Karpas-422 (cell line): ENCODE measurements around the gene SH3GL2. TPM values are rescaled to one million over a fixed set of nuclear protein-coding genes. Genes with fewer than 3 reads are reported as not detected.

Experiments
- DNase-seq: peaks from one replicate; pipeline ENCODE4 v3.0.0-alpha.2; 2015
- H2AFZ ChIP-seq: fragments of 200-600 bp; sonication (generic); 2 replicates; pipeline ENCODE4 v1.6.1; 2014; ENCODE audit warnings: antibody characterized with exemption, low read length, mixed read lengths
- H3K27ac ChIP-seq: fragments of 200-600 bp; sonication (generic); 2 replicates; pipeline ENCODE4 v1.5.1; 2014; ENCODE audit warnings: mild to moderate bottlenecking, low read length, moderate library complexity
- H3K27me3 ChIP-seq: fragments of 200-600 bp; sonication (generic); 2 replicates; pipeline ENCODE4 v1.6.1; 2014; ENCODE audit warnings: low read length, mixed read lengths
- H3K36me3 ChIP-seq: fragments of 200-600 bp; sonication (generic); 2 replicates; pipeline ENCODE4 v1.6.1; 2014; ENCODE audit warnings: low read length, mixed read lengths; ENCODE audit not compliant: insufficient read depth
- H3K4me1 ChIP-seq: fragments of 200-600 bp; sonication (generic); 2 replicates; pipeline ENCODE4 v1.6.1; 2014; ENCODE audit warnings: mild to moderate bottlenecking, low read length, mixed read lengths
- H3K4me2 ChIP-seq: fragments of 200-600 bp; sonication (generic); 2 replicates; pipeline ENCODE4 v1.6.1; 2014; ENCODE audit warnings: low read length, low read depth, mild to moderate bottlenecking; ENCODE audit not compliant: poor library complexity, severe bottlenecking
- H3K4me3 ChIP-seq: fragments of 200-600 bp; sonication (generic); 2 replicates; pipeline ENCODE4 v1.5.1; 2014; ENCODE audit warnings: mild to moderate bottlenecking, antibody characterized with exemption, low read length, mixed read lengths
- H3K79me2 ChIP-seq: fragments of 200-600 bp; sonication (generic); 2 replicates; pipeline ENCODE4 v1.6.1; 2014; ENCODE audit warnings: mild to moderate bottlenecking, low read length, mixed read lengths
- H3K9ac ChIP-seq: fragments of 200-600 bp; sonication (generic); 2 replicates; pipeline ENCODE4 v1.6.0; 2014; ENCODE audit warnings: low read length
- H3K9me2 ChIP-seq: fragments of 200-600 bp; sonication (generic), shearing (Covaris generic); replicated peaks from 2 replicates; pipeline ENCODE4 v1.6.0; 2014; ENCODE audit warnings: mild to moderate bottlenecking, low read length, moderate library complexity; ENCODE audit not compliant: insufficient read depth
- H3K9me3 ChIP-seq: fragments of 300-700, 200-600 bp; sonication (generic); 2 replicates; pipeline ENCODE4 v1.6.1; 2014; ENCODE audit warnings: low read length, mixed read lengths
- H4K20me1 ChIP-seq: fragments of 200-600 bp; sonication (generic); 2 replicates; pipeline ENCODE4 v1.6.1; 2014; ENCODE audit warnings: mild to moderate bottlenecking, antibody characterized with exemption, low read length, low read depth; ENCODE audit not compliant: insufficient read depth
- total RNA-seq: library from RNA; depleted of rRNA; stranded (reverse); fragments of >200 nt; shearing (Covaris generic); gene quantifications from 2 replicates; pipeline ENCODE4 v1.2.3, GENCODE V29; 2014; ENCODE audit warnings: low replicate concordance

Gene SH3GL2
- total RNA-seq, 1 experiment from 2014 or later, result not detected

- H3K9me2 ChIP-seq, result no peaks in the 10 kb centered on the region
- no peak overlapping the region for H3K9ac ChIP-seq
- no peak overlapping the region for H3K4me3 ChIP-seq
- no peaks in the 10 kb centered on the region for H3K79me2 ChIP-seq
- H2AFZ ChIP-seq, result no peak overlapping the region
- H3K36me3 ChIP-seq, result no peaks in the 10 kb centered on the region
- H3K4me1 ChIP-seq, result no peaks in the 10 kb centered on the region
- no peaks in the 10 kb centered on the region for H3K9me3 ChIP-seq
- no peaks in the 10 kb centered on the region for H4K20me1 ChIP-seq
- no peak overlapping the region for H3K4me2 ChIP-seq
- H3K27ac ChIP-seq, result no peak overlapping the region
- H3K27me3 ChIP-seq, result no peaks in the 10 kb centered on the region
- DNase-seq, result no peak
Measured at GRCh38 chr9:17648516-17648915, 69.7 kb downstream of the SH3GL2 start.

GRCh38 chr9:17651725-17652124 is 72.9 kb downstream of the SH3GL2 start:
- Histone ChIP-seq H3K9me2 (no peaks in the 10 kb centered on the region), H3K4me2 (no peak overlapping the region), H3K79me2 (no peaks in the 10 kb centered on the region), H3K9me3 (no peaks in the 10 kb centered on the region), H3K27ac (no peak overlapping the region), H3K36me3 (no peaks in the 10 kb centered on the region), H3K9ac (no peak overlapping the region), H3K4me1 (no peaks in the 10 kb centered on the region), H4K20me1 (no peaks in the 10 kb centered on the region), H3K4me3 (no peak overlapping the region), H2AFZ (no peak overlapping the region), H3K27me3 (no peaks in the 10 kb centered on the region)
- DNase-seq, result no peak

DNA sequence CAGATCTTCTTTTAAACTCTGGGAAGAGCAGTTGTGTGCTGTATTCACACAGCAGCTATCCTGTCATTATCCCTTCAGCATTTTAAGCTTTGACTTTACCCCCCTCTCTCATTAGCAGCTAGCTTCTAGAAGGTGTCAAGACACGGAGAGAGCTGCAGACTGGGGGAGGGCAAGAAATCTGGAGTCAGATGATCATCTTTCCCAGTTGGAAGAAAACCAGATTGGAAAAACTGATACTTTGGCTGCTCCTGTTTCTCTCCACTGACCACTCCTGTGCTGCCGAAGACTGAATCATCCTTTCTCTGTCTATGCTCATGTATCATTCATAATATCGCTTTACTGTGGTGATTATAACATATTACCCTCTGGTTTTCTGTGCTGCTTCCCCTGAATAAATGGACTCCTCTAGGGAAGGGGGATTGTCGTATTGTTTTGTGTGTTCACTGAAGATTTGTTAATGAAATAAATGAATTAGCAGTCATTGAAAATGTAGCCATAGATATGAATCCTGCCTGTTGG is 75.1 kb downstream of the SH3GL2 start:
- no peak overlapping the region for H3K27ac ChIP-seq
- DNase-seq, result no peak
- H3K36me3 ChIP-seq, result no peaks in the 10 kb centered on the region
- H3K79me2 ChIP-seq, result no peaks in the 10 kb centered on the region
- H3K9ac ChIP-seq, result no peak overlapping the region
- no peaks in the 10 kb centered on the region for H3K27me3 ChIP-seq
- H4K20me1 ChIP-seq, result no peaks in the 10 kb centered on the region
- no peak overlapping the region for H3K4me3 ChIP-seq
- no peaks in the 10 kb centered on the region for H3K4me1 ChIP-seq
- H3K4me2 ChIP-seq, result no peak overlapping the region
- H3K9me2 ChIP-seq, result no peaks in the 10 kb centered on the region
- no peak overlapping the region for H2AFZ ChIP-seq
- no peaks in the 10 kb centered on the region for H3K9me3 ChIP-seq

DNA sequence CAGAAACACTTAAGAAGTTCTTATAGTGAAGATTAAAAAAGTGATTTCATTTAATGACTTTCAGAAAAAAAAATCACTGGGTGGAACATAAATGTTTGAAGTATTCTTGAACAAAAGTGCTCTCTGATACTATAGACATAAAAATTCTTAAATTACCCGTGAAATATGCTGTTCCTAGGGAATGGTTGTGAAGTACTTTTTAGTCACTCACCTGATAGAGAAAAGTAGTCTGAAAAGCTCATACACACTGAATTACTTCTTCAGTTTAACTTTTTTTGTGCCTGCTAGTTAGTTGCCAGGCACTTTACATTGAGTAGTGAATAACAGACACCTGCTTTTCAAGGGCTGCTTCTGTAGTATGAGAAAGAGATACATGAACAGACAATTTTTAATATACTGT is 78.0 kb downstream of the SH3GL2 start:
- no peak overlapping the region for H3K9ac ChIP-seq
- H3K79me2 ChIP-seq, result no peaks in the 10 kb centered on the region
- no peaks in the 10 kb centered on the region for H3K27me3 ChIP-seq

DNA sequence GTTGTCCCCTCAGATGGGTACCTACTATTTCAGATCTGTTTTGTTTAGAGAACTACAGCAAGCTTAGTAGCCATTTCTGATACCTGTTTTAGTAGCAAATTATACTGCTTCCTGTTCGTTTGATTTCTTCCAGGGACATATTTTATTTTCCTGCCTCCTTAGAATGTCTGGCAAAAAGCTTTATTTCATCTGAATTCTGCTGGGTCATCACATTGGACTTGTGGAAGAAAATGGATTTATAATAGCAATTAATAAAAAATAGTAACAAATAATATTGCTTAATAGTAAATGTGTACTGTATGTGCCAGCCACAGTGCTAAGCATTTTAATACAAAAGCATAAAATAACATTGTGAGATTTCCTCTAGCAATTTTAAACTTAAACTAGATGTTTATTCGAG is 79.4 kb downstream of the SH3GL2 start:
- H3K27ac ChIP-seq, result no peak overlapping the region
- H3K4me1 ChIP-seq, result no peaks in the 10 kb centered on the region
- no peak overlapping the region for H3K9ac ChIP-seq
- H3K9me2 ChIP-seq, result no peaks in the 10 kb centered on the region
- no peak for DNase-seq
- no peaks in the 10 kb centered on the region for H3K9me3 ChIP-seq
- no peaks in the 10 kb centered on the region for H3K79me2 ChIP-seq
- H4K20me1 ChIP-seq, result no peaks in the 10 kb centered on the region
- H3K36me3 ChIP-seq, result no peaks in the 10 kb centered on the region
- H3K4me2 ChIP-seq, result no peak overlapping the region
- no peak overlapping the region for H3K4me3 ChIP-seq
- no peaks in the 10 kb centered on the region for H3K27me3 ChIP-seq
- H2AFZ ChIP-seq, result no peak overlapping the region

More for the DNA sequence above, 78.0 kb downstream of the SH3GL2 start:
- Histone ChIP-seq H3K4me1 (no peaks in the 10 kb centered on the region), H3K9me2 (no peaks in the 10 kb centered on the region), H3K4me2 (no peak overlapping the region), H3K36me3 (no peaks in the 10 kb centered on the region), H3K9me3 (no peaks in the 10 kb centered on the region), H3K4me3 (no peak overlapping the region), H3K27ac (no peak overlapping the region), H4K20me1 (no peaks in the 10 kb centered on the region), H2AFZ (no peak overlapping the region)
- DNase-seq, result no peak

DNA sequence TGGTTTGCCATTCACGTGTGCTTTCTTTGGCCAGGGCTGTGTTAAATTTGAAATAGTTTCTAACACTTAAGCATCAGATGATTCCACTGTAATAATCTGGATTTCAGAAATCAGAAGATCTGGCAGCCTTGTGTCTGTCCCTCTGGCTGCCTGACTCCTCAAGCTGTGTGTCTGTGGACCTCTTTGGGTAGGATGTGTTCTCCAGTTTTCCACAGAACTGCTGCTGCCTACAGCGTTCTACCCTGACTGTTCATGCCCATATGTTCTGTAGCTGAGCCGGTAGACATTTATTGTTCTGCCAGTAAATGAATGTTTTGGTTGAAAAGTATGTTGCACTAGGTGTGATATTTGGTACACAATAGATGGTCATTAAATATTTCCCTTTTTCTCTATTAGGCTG is 81.3 kb downstream of the SH3GL2 start:
- Histone ChIP-seq H3K4me2 (no peak overlapping the region), H3K4me1 (no peaks in the 10 kb centered on the region), H3K4me3 (no peak overlapping the region), H3K36me3 (no peaks in the 10 kb centered on the region), H3K9ac (no peak overlapping the region), H3K27me3 (no peaks in the 10 kb centered on the region; the same call in 1 of the 2 replicates), H2AFZ (no peak overlapping the region), H3K27ac (no peak overlapping the region), H3K9me3 (no peaks in the 10 kb centered on the region), H4K20me1 (no peaks in the 10 kb centered on the region), H3K79me2 (no peaks in the 10 kb centered on the region), H3K9me2 (no peaks in the 10 kb centered on the region; the same call in 1 of the 2 replicates)
- DNase-seq, result no peak

GRCh38 chr9:17665450-17665849 is 86.6 kb downstream of the SH3GL2 start:
- Histone ChIP-seq H3K9me3 (no peaks in the 10 kb centered on the region), H3K9me2 (no peaks in the 10 kb centered on the region; the same call in 1 of the 2 replicates), H3K4me2 (no peak overlapping the region)

DNA sequence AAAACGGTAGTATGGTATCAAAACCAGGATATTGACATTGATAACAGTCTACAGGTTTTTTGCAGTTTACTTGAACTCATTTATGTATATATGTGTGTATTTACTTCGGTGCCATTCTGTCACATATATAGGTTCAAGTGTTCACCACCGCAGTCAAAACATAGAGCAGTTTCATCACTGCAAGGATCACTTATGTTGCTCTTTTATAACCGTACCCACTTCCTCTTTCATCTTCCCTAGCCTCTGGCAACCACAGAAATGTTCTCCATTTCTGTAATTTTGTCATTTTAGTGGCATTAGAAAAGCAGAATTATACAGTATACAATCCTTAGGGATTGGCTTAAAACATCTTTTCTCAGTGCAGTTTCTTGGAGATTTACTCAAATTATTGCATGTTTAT is 90.3 kb downstream of the SH3GL2 start:
- Histone ChIP-seq H3K36me3 (no peaks in the 10 kb centered on the region), H2AFZ (no peak overlapping the region), H3K4me2 (no peak overlapping the region), H3K9me2 (no peaks in the 10 kb centered on the region), H3K27ac (no peak overlapping the region), H3K79me2 (no peaks in the 10 kb centered on the region), H3K4me1 (peaks cover 5% of the 10 kb centered on the region; the same call in 1 of the 2 replicates), H3K4me3 (no peak overlapping the region), H3K9me3 (no peaks in the 10 kb centered on the region), H3K27me3 (no peaks in the 10 kb centered on the region; the same call in 1 of the 2 replicates), H3K9ac (no peak overlapping the region), H4K20me1 (no peaks in the 10 kb centered on the region)
- peak; percentile 58 for DNase-seq

More at GRCh38 chr9:17665450-17665849, 86.6 kb downstream of the SH3GL2 start:
- Histone ChIP-seq H3K36me3 (no peaks in the 10 kb centered on the region), H3K27me3 (no peaks in the 10 kb centered on the region; the same call in 1 of the 2 replicates), H3K4me1 (peaks cover 5% of the 10 kb centered on the region; the same call in 1 of the 2 replicates), H4K20me1 (no peaks in the 10 kb centered on the region), H2AFZ (no peak overlapping the region), H3K4me3 (no peak overlapping the region), H3K27ac (no peak overlapping the region), H3K9ac (no peak overlapping the region), H3K79me2 (no peaks in the 10 kb centered on the region)
- DNase-seq, result no peak
